Effector CD4-positive, alpha-beta T cell (primary cell): Measurements from ENCODE around the gene SLAIN1.
"Not testable (repeated sequence)": the region's sequence is repeated elsewhere in the genome, so short reads cannot be mapped to it uniquely, and the experiment has no call there.

ENCODE experiments used
- DNase-seq: peaks from one replicate; pipeline ENCODE4 v3.0.0-alpha.2; 2020
- total RNA-seq: gene quantifications from one replicate; lab custom pipeline; 2026; lab: John Stamatoyannopoulos, UW

The SLAIN1 gene
- 25.3 reads per million, percentile 52 among the genes with 10 or more reads in this experiment for total RNA-seq

DNA sequence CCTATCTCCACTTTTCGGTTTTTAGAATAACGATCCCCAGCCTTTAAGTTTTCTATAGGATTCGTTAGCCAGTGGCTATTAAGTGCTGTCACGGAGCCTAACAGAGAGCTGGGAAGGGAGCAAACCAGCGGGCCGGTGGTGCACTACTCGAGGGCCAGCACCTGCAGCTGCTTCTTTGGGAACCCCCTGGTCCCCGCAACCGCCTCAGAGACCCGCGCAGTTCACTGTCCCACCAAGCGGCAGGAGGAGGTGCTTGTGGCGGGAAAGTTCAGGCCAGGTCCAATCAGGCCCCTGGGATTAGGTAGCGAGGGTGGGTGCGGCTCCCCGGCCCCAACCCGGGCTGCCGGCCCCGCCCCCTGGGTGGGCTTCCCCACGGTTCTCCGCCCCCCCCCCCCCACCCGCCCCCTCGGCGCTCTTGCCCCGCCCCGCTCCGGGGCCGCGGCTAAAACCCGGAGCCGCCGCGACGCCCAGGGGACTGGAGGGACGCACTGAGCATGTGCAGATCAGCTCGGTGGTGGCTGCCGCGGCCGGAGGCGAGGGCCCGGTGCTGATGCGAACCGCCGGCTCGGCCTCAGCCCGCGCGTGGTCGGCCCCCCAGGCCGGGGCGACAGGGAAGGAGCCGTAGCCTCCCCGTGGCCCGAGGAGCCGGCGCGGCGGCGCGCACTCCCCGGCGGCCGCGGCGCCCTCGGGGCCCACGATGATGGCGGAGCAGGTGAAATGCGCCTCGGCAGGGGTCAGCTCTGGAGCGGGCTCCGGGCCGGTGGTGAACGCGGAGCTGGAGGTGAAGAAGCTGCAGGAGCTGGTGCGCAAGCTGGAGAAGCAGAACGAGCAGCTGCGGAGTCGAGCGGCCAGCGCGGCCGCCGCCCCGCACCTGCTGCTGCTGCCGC, at the start of gene SLAIN1:
SLAIN1 (plus strand) TSS at position 471 of the 887 bp plus-strand sequence; CDS start at position 698, 227 bp downstream.
- DNase-seq, result peak; percentile 78

GRCh38 chr13:77650409-77650808, 47.1 kb upstream of the SLAIN1 start:
- DNase-seq, result no peak

GRCh38 chr13:77653301-77653700, 44.2 kb upstream of the SLAIN1 start:
- no peak for DNase-seq

DNA sequence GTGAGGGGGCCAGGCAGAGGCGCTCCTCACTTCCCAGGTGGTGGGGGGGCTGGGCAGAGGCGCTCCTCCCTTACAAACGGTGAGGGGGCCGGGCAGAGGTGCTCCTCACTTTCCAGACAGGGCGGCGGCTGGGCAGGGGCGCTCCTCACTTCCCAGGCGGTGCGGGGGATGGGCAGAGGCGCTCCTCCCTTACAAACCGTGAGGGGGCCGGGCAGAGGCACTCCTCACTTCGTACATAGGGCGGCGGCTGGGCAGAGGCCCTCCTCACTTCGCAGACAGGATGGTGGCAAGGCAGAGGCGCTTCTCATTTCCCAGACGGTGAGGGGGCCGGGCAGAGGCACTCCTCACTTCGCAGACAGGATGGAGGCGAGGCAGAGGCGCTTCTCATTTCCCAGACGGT, 37.5 kb upstream of the SLAIN1 start:
- not testable (repeated sequence) for DNase-seq

DNA sequence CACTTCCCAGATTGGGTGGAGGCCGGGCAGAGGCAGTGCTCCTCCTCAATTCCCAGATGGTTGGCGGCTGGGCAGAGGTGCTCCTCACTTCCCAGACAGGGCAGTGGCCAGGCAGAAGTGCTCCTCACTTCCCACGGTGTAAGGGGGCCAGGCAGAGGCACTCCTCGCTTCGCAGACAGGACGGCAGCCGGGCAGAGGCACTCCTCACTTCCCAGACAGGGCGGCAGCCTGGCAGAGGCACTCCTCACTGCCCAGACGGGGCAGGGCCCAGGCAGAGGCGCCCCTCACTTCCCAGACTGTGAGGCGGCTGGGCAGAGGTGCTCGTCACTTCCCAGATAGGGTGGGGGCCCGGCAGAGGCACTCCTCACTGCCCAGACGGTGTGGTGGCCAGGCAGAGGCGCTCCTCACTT, 36.6 kb upstream of the SLAIN1 start:
- DNase-seq, result no peak

GRCh38 chr13:77662301-77662700, 35.2 kb upstream of the SLAIN1 start:
- not testable (repeated sequence) for DNase-seq

DNA sequence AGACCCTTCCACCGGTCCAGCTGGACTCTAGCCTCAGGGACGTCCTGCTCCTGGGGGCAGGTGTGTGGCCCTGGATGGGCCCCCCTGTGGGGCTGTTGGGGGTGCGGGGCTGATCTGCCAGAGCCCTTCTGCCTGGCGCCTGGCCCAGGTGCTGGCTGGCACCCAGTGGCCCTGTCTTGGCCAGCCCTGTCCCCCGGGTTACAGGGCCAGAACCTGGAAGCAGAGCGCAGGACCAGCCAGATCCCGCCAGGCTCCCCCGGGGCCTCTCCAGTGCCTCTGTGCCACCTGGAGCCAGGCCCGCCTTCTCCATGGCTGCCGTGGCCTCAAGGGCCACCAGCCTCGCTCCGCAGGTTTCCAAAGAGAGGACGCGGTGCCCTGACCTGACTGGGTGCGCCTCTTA, 34.7 kb upstream of the SLAIN1 start:
- DNase-seq, result not testable (repeated sequence)

DNA sequence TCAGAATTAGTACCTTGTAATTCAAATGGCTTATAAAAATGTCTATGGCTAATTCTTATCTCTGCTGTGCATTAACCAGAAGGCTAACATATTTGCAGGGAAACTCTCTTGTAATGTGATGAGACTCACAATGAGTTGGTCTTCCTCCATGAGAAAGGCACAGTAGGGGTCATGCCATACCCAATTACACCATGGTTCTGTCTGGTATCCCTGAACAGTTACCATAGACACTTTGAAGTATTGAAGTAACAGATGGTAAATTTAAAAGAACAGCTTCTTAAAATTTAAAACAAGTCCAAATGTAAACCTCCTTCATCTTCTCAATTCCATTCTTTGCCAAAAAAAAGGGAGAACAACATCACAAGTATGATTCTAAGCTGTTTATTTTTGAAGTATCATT, 22.6 kb upstream of the SLAIN1 start:
- no peak for DNase-seq

GRCh38 chr13:77678691-77679235, 18.7 kb upstream of the SLAIN1 start:
- no peak for DNase-seq

DNA sequence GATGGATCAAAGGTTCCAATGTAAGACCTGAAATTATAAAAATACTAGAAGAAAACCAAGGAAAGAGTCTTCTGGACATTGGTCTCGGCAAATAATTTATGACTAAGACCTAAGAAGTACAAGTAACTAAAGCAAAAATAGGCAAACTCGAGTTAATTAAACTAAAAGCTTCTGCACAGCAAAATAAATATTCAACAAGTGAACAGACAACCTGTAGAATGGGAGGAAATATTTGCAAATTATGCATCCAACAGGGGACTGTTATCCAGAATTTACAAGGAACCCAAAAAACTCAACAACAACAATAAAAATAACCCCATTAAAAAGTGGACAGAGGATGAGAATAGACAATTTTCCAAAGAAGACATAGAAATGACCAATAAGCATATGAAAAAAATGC, 9.7 kb upstream of the SLAIN1 start:
- DNase-seq, result no peak

- no peak for DNase-seq
Measured at GRCh38 chr13:77691871-77692270, 5.6 kb upstream of the SLAIN1 start.

DNA sequence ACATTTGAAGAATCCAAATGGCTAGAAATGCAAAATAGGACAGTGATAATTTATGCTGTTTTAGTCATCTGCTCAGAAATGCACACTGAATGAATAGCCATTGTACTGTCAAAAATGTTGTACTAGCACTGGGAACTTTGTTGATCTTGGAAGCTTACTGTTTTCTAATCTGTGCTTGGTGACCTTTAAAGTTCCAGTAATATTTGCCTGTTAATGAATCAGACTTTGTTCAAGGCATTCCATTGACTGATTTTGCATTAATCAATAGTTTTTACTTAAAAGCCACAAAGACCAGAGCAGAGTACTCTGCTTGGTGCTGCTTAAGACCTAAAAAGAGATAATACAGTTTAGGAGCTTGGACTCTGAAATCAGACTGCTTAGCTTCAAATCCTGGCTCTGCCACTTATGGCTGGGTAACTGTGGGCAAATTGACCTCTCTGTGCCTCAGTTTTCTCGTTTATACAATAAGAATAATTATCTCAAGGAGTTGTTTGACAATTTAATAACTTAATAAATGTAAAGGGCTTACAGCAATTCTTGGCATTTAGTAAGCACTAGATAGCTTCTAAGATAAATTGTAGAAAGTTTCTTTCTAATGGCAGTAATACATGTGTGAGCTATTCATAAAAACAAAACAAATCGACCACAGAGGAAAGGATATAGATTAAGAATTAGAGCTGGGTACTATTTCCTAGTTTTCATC, 4.6 kb upstream of the SLAIN1 start:
- no peak for DNase-seq

- DNase-seq, result no peak
Measured at GRCh38 chr13:77693449-77693940, 4.0 kb upstream of the SLAIN1 start.

GRCh38 chr13:77696006-77696878, 1.2 kb upstream of the SLAIN1 start:
- no peak for DNase-seq

DNA sequence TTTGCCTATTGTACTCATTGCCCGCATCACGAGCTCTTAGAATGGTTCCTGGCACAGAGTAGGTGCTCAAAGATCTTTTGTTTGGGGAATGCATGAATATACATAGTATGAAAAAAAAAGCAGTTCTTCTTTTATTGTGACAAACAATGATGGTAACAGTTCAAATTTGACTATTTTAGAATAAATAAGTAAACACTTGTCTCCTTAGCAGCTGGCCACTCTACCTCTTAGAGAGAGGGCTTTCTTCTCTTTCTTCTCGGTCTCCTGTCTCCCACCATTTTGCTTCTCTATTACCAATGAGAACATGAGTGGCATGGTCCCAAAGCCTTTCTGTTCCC, 639 bp upstream of the SLAIN1 start:
- DNase-seq, result no peak

GRCh38 chr13:77698201-77699058, 943 bp downstream of the SLAIN1 start:
- DNase-seq, result peak; percentile 34

DNA sequence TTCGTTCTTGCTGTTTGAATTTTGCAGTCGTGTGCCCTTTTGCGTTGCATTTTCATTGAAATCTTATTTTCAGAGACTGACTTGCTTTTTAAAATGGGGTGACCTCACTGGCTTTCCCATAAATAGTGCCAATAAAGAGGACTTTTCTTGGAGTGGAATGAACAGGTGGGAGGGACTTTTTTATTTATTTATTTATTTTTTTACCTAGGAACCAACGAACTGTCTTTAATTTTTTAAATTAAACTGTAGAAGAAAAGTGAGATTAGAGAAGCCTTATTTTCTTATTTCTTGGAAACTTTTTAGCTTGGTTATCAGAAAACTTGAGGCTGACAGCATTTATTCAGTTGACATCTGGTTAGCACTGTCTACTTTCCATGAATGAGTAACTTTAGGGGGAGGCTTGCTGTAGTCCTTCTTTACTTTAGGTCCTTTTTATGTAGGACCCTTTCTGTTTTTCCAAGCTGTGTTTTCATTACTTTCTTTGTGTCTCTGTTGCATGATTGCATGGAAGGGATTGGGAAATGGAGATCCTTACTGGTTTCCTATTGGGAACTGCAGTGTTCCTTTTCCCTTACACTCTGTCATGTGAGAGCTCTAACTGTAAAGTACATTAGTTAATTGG, 1.7 kb downstream of the SLAIN1 start:
- DNase-seq, result no peak

- no peak for DNase-seq
Measured at GRCh38 chr13:77701305-77701704, 3.8 kb downstream of the SLAIN1 start.

- no peak for DNase-seq
Measured at GRCh38 chr13:77702366-77702765, 4.9 kb downstream of the SLAIN1 start.

DNA sequence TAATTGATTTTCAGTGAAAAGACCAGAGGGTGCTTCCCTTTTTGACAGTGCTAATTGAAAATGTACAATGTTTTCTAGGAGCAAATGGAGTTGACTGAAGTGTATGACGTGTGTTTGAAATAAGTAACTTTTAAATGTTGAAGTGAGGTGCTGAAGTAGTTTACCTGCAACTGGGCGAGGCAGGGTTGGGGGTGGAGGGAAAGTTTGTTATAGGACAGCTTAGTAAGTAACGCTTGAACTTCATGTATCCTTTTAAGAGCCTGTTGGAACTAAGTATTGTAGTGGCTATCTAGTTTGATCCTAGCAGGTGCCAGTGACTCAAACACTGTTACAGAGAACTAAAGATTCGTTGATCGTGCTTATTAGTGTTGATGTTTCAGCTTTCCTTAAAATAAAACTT, 5.9 kb downstream of the SLAIN1 start:
- no peak for DNase-seq
